Psoas muscle (tissue), 8 donors: ENCODE measurements around the gene KLK3. TPM values are rescaled to one million over a fixed set of nuclear protein-coding genes. Genes with fewer than 3 reads are reported as not detected.

ENCODE experiments used
- ATAC-seq, 4 donors: fragments of 200-7000 bp; cut with Tn5 transposase; one replicate each; pipeline ENCODE4 v1.9.1; 2020; ENCODE audit warnings: moderate library complexity in 3 of 4, mild to moderate bottlenecking in 2 of 4
- DNase-seq, 2 donors: peaks; one replicate each; pipeline ENCODE4 v3.0.0-alpha.2; 2020
- H3K27ac ChIP-seq: fragments of 200-600 bp; one replicate; pipeline ENCODE4 v1.8.0; 2022
- H3K27me3 ChIP-seq, 3 donors: fragments of 200-600 bp in 1 of 3; one replicate each; pipeline versions ENCODE4 v1.6.1 to v1.8.0; 2013 to 2022; ENCODE audit warnings: low read length in 2 of 3, mild to moderate bottlenecking in 2 of 3, moderate library complexity in 1 of 3; ENCODE audit not compliant: insufficient read depth in 3 of 3
- H3K36me3 ChIP-seq, 2 donors: fragments of 200-600 bp in 1 of 2; one replicate each; pipeline versions ENCODE4 v1.6.1 to v1.8.0; 2013 to 2022; ENCODE audit warnings: low read depth in 1 of 2, mild to moderate bottlenecking in 1 of 2, moderate library complexity in 1 of 2; ENCODE audit not compliant: insufficient read depth in 1 of 2
- H3K4me1 ChIP-seq: fragments of 200-600 bp; one replicate; pipeline ENCODE4 v1.8.0; 2022
- H3K4me3 ChIP-seq: fragments of 200-600 bp; one replicate; pipeline ENCODE4 v1.8.0; 2022; ENCODE audit warnings: mild to moderate bottlenecking
- H3K9me3 ChIP-seq: fragments of 200-600 bp; one replicate; pipeline ENCODE4 v1.8.0; 2022
- CTCF ChIP-seq: fragments of 200-600 bp; IDR thresholded peaks from one replicate; pipeline ENCODE4 v1.8.0; 2022; ENCODE audit warnings: antibody characterized with exemption
- WGBS, 3 donors: extraction: QIAGEN DNeasy Blood & Tissue Kit; methylation state at CpG; one replicate each; pipeline versions ENCODE4 v1.1.6 to v1.1.7; 2013; 5-methylcytosine and 5-hydroxymethylcytosine counted together
- intact Hi-C, 2 donors: fragments of 100-400 bp; cut with DNase I; formaldehyde crosslinking; loops; one replicate each; pipeline versions ENCODE4 v1.11.0 to v1.14.2; 2022
- polyA plus RNA-seq, 3 donors: library from polyadenylated mRNA; stranded (reverse); fragments of 200-250 nt; gene quantifications; one replicate each; pipeline ENCODE4 v1.2.3, GENCODE V29; 2013
- total RNA-seq, 4 donors: library from RNA; stranded (reverse); fragmentation: NEBNext Ultra II Directional in 2 of 4; extraction: Animal tissue kit (Norgen Biotek cat#: 25700) in 2 of 4; gene quantifications; one replicate each; pipeline versions ENCODE4 v1.2.1 to v1.2.4, GENCODE V29; 2021 to 2023
- donor health status: healthy with polysubstance abuse.
- donor health status: DM: no; HTN: no; CAD: no; lungs with moderate emphysema.
- donor health status: Bipolar disorder and iron deficiency.
- donor health status: healthy.
- donor health status: DM: yes; HTN: yes; CAD: no.
- donor health status: DM: no; HTN: no; CAD: no.
- donor health status: DM: no; HTN: no; CAD: no.
- donor health status: DM: yes; HTN: yes; CAD: no.

Gene KLK3
- total and polyA plus RNA-seq, 7 donors, result not detected

GRCh38 chr19:50836543-50837195 lies 18.0 kb upstream of the KLK3 start:
- Histone ChIP-seq H3K27ac (no peak overlapping the region), H3K9me3 (no peaks in the 10 kb centered on the region), H3K4me1 (no peaks in the 10 kb centered on the region), H3K4me3 (no peak overlapping the region), H3K36me3 (no peaks in the 10 kb centered on the region), H3K27me3 (peaks cover 0 to 36% (median 8%) of the 10 kb centered on the region in 3 donors)
- DNase-seq (peak in 1 of 2 donors; percentile 30), ATAC-seq (no peak)
- WGBS, 3 donors, result 27 to 46% (median 34%) methylated on average over 15 to 19 of the region's 19 CpGs
- intact Hi-C loops, result no loop called here
- no peak for TF ChIP-seq CTCF

GRCh38 chr19:50837300-50837699 lies 17.4 kb upstream of the KLK3 start:
- no peak overlapping the region for H3K4me3 ChIP-seq
- intact Hi-C loops, result no loop called here
- no peak for DNase-seq
- no peak for TF ChIP-seq CTCF
- H3K27me3 ChIP-seq, result peaks cover 0 to 36% (median 8%) of the 10 kb centered on the region in 3 donors
- no peak overlapping the region for H3K27ac ChIP-seq
- WGBS, 3 donors, result 54 to 61% (median 61%) methylated on average over 10 of the region's 10 CpGs
- no peak for ATAC-seq
- H3K9me3 ChIP-seq, result no peaks in the 10 kb centered on the region
- no peaks in the 10 kb centered on the region for H3K4me1 ChIP-seq
- no peaks in the 10 kb centered on the region for H3K36me3 ChIP-seq

- Histone ChIP-seq H3K4me3 (no peak overlapping the region), H3K9me3 (no peaks in the 10 kb centered on the region), H3K4me1 (no peaks in the 10 kb centered on the region), H3K27ac (no peak overlapping the region), H3K36me3 (no peaks in the 10 kb centered on the region), H3K27me3 (peaks cover 0 to 34% (median 5%) of the 10 kb centered on the region in 3 donors)
- no peak for TF ChIP-seq CTCF
- DNase-seq (no peak), ATAC-seq (no peak)
- WGBS, 3 donors, result 15 to 19% (median 16%) methylated on average over 6 of the region's 6 CpGs
- intact Hi-C loops, result no loop called here
These were observed 16.5 kb upstream of the KLK3 start for GRCh38 chr19:50838239-50838638.

- intact Hi-C loops, result no loop called here
These were observed 14.7 kb upstream of the KLK3 start for GRCh38 chr19:50839712-50840655.

More at GRCh38 chr19:50839712-50840655, 14.7 kb upstream of the KLK3 start:
- H3K4me1 ChIP-seq, result no peaks in the 10 kb centered on the region
- DNase-seq (no peak), ATAC-seq (no peak)
- TF ChIP-seq CTCF, result no peak
- H3K27ac ChIP-seq, result no peak overlapping the region
- no peak overlapping the region for H3K4me3 ChIP-seq
- no peaks in the 10 kb centered on the region for H3K9me3 ChIP-seq
- WGBS, 3 donors, result 74 to 78% (median 77%) methylated on average over 10 of the region's 10 CpGs
- H3K36me3 ChIP-seq, result no peaks in the 10 kb centered on the region
- peaks cover 0 to 23% (median 8%) of the 10 kb centered on the region in 3 donors for H3K27me3 ChIP-seq
